ENCODE data around the gene ANXA4.

DNA sequence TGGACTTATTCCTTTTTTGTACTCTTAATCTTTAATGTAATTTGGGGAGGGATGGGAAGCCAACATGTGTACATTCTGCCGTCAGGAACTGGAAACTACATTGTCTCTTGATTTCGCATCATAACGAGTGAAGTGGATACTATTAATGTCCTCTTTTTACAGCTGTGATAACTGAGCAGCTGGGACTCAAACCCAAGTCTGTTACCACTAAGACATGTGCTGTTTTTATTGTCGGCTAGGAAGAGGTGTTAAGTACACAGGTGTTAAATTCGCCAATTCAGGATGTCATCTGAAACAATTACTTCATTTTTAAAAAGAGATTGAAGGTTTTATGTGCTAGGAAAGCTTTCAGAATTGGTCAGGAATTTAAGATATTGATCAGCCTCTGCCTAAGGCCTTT is 94.4 kb downstream of the ANXA4 start:
- no peak for TF ChIP-seq EZH2 (IDR thresholded peaks at IDR 0.05)
- TF ChIP-seq, protein P1, sequence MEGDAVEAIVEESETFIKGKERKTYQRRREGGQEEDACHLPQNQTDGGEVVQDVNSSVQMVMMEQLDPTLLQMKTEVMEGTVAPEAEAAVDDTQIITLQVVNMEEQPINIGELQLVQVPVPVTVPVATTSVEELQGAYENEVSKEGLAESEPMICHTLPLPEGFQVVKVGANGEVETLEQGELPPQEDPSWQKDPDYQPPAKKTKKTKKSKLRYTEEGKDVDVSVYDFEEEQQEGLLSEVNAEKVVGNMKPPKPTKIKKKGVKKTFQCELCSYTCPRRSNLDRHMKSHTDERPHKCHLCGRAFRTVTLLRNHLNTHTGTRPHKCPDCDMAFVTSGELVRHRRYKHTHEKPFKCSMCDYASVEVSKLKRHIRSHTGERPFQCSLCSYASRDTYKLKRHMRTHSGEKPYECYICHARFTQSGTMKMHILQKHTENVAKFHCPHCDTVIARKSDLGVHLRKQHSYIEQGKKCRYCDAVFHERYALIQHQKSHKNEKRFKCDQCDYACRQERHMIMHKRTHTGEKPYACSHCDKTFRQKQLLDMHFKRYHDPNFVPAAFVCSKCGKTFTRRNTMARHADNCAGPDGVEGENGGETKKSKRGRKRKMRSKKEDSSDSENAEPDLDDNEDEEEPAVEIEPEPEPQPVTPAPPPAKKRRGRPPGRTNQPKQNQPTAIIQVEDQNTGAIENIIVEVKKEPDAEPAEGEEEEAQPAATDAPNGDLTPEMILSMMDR (IDR thresholded peaks at IDR 0.05) = no peak
- TF ChIP-seq EZH2phosphoT487 (IDR thresholded peaks at IDR 0.05) = no peak
